ENCODE data around the gene ELMOD1.

The ELMOD1 gene

GRCh38 chr11:107562647-107563208, 28.2 kb upstream of the ELMOD1 start (continued):
- no peak for TF ChIP-seq ZNF184 (tag by site-specific recombination; IDR thresholded peaks at IDR 0.05)

- TF ChIP-seq ZNF654 (tag by site-specific recombination; IDR thresholded peaks at IDR 0.05; ENCODE audit: low read depth) (peak; percentile 62), ZSCAN30 (tag by site-specific recombination; IDR thresholded peaks at IDR 0.05) (no peak), SP3 (tag by site-specific recombination; IDR thresholded peaks at IDR 0.05) (no peak), PRDM10 (tag by site-specific recombination; IDR thresholded peaks at IDR 0.05) (peak; percentile 52), CTCF (tag by site-specific recombination; IDR thresholded peaks at IDR 0.05) (peak; percentile 57; the same call in 1 of the 2 replicates), ZSCAN5A (tag by site-specific recombination; IDR thresholded peaks at IDR 0.05) (no peak)
- Histone ChIP-seq H3K9me3 (ENCODE audit: control insufficient read depth, insufficient read depth, low read depth, low read length) (no peaks in the 10 kb centered on the region), H3K4me1 (ENCODE audit: control insufficient read depth, insufficient read depth, low read length) (no peaks in the 10 kb centered on the region), H3K4me3 (ENCODE audit: low read depth, low read length) (no peak overlapping the region), H3K36me3 (ENCODE audit: control insufficient read depth in 2 of 2, insufficient read depth in 1 of 2, low read length in 2 of 2) (no peaks in the 10 kb centered on the region), H3K27ac (ENCODE audit: extremely low read depth, low read depth, low read length) (no peak overlapping the region)
- ChIA-PET CTCF (interaction anchor here (0.6 to 6.2 kb wide), 20 partner anchors 11 to 351 kb away, joined by 3 to 98 read pairs (median 5); no protein-coding TSS in a partner anchor), POLR2A (no interaction called here)
These were observed 27.2 kb upstream of the ELMOD1 start for GRCh38 chr11:107563702-107564101.

GRCh38 chr11:107564877-107565218, 26.1 kb upstream of the ELMOD1 start:
- Histone ChIP-seq H3K4me1 (ENCODE audit: control insufficient read depth, insufficient read depth, low read length) (no peaks in the 10 kb centered on the region), H3K9me3 (ENCODE audit: control insufficient read depth, insufficient read depth, low read depth, low read length) (no peaks in the 10 kb centered on the region), H3K36me3 (ENCODE audit: control insufficient read depth in 2 of 2, insufficient read depth in 1 of 2, low read length in 2 of 2) (no peaks in the 10 kb centered on the region), H3K4me3 (ENCODE audit: low read depth, low read length) (peak overlapping the region; percentile 94), H3K27ac (ENCODE audit: extremely low read depth, low read depth, low read length) (no peak overlapping the region)
- ChIA-PET CTCF (interaction anchor here (0.5 to 6.2 kb wide), 7 partner anchors 10 to 1076 kb away, joined by 3 to 98 read pairs (median 39); no protein-coding TSS in a partner anchor), POLR2A (interaction anchor here (1.0 kb wide), 2 partner anchors 19 to 44 kb away, joined by 3 read pairs; no protein-coding TSS in a partner anchor)
- no peak for TF ChIP-seq ZNF112 (tag by site-specific recombination; IDR thresholded peaks at IDR 0.05)
- no peak for TF ChIP-seq ZNF174 (tag by site-specific recombination; IDR thresholded peaks at IDR 0.05)
- TF ChIP-seq ZNF747 (tag by site-specific recombination; IDR thresholded peaks at IDR 0.05): no peak
- TF ChIP-seq ZNF202 (tag by site-specific recombination; IDR thresholded peaks at IDR 0.05; ENCODE audit: borderline replicate concordance): no peak
- TF ChIP-seq ZNF488 (tag by site-specific recombination; IDR thresholded peaks at IDR 0.05): no peak
- TF ChIP-seq ZBTB44 (tag by site-specific recombination; IDR thresholded peaks at IDR 0.05): 0 out of 2 replicates have a peak, but pooled peaks have one; percentile 6
- no peak for TF ChIP-seq SP2 (tag by site-specific recombination; IDR thresholded peaks at IDR 0.05)
- no peak for TF ChIP-seq PRDM1 (tag by site-specific recombination; IDR thresholded peaks at IDR 0.05)
